OCI-LY3 (cell line): ENCODE measurements around the gene SMIM28.

Experiments used
- CTCF ChIP-seq: fragments of 200-600, 300-600 bp; sonication (generic); IDR thresholded peaks from 2 replicates; pipeline ENCODE4 v1.5.1; 2014; ENCODE audit warnings: antibody characterized with exemption, low read length, low read depth
- EZH2phosphoT487 ChIP-seq: fragments of 200-600 bp; shearing (Covaris generic); IDR thresholded peaks from 2 replicates; pipeline ENCODE4 v1.6.1; 2018; ENCODE audit warnings: antibody characterized with exemption, mixed run types, low read depth

GRCh38 chr6:138378463-138378862 is 758 bp downstream of the SMIM28 start:
- TF ChIP-seq CTCF = no peak
- TF ChIP-seq EZH2phosphoT487 = no peak
